B cell (primary cell): Measurements from ENCODE around the gene CRYGD. TPM values are rescaled to one million over a fixed set of nuclear protein-coding genes. Genes with fewer than 3 reads are reported as not detected.
"Not testable (repeated sequence)": the region's sequence is repeated elsewhere in the genome, so short reads cannot be mapped to it uniquely, and the experiment has no call there.

Experiments used
- ATAC-seq: fragments of 200-7000 bp; cut with Tn5 transposase; one replicate; pipeline ENCODE4 v1.10.0; 2021; ENCODE audit warnings: low read depth, mild to moderate bottlenecking, moderate number of reproducible peaks, moderate library complexity
- CTCF ChIA-PET: fragments of 350-600 bp; sonication (Branson Sonifier 250); formaldehyde crosslinking; loops from one replicate; lab custom pipeline; 2021; ENCODE audit warnings: antibody characterized with exemption, inconsistent platforms; lab: Charles Lee
- POLR2A ChIA-PET: fragments of 350-600 bp; sonication (Branson Sonifier 250); formaldehyde crosslinking; loops from one replicate; lab custom pipeline; 2021; ENCODE audit warnings: antibody characterized with exemption; lab: Charles Lee
- DNase-seq: peaks from one replicate; pipeline ENCODE4 v3.0.0; 2013
- H2AFZ ChIP-seq: 2 replicates; pipeline ENCODE4 v1.6.1; 2012; ENCODE audit warnings: mild to moderate bottlenecking, low read depth, low read length; ENCODE audit not compliant: insufficient read depth, poor library complexity, severe bottlenecking
- H3K27ac ChIP-seq, 2 donors: 1 replicate in 1 of 2; 2 replicates in 1 of 2; pipeline ENCODE4 v1.5.1; 2012 to 2013; ENCODE audit warnings: low read length in 2 of 2, mild to moderate bottlenecking in 2 of 2, moderate library complexity in 1 of 2
- H3K27me3 ChIP-seq, 4 experiments: fragments of 200-600 bp in 1 of 4; sonication (generic) in 1 of 4; replicated peaks in 1 of 4; 1 replicate in 2 of 4; 2 replicates in 2 of 4; pipeline versions ENCODE4 v1.6.1 to v1.7.0; 2013 to 2016; ENCODE audit warnings: low read length in 3 of 4, mild to moderate bottlenecking in 2 of 4, mixed read lengths in 1 of 4, moderate library complexity in 1 of 4; ENCODE audit not compliant: insufficient read depth in 4 of 4, control insufficient read depth in 3 of 4; ENCODE audit errors: control extremely low read depth in 1 of 4
- H3K36me3 ChIP-seq, 2 experiments: replicated peaks in 1 of 2; 1 replicate in 1 of 2; 2 replicates in 1 of 2; pipeline versions ENCODE4 v1.6.1 to v1.7.1; 2013; ENCODE audit warnings: low read length in 1 of 2; ENCODE audit not compliant: insufficient read depth in 2 of 2, control insufficient read depth in 1 of 2; ENCODE audit errors: control extremely low read depth in 1 of 2, extremely low read depth in 1 of 2
- H3K4me1 ChIP-seq, 2 donors: fragments of 200-600 bp in 1 of 2; sonication (generic) in 1 of 2; 1 replicate in 1 of 2; 2 replicates in 1 of 2; pipeline versions ENCODE4 v1.5.1 to v1.6.1; 2013 to 2017; ENCODE audit warnings: low read length in 2 of 2; ENCODE audit not compliant: control insufficient read depth in 2 of 2, insufficient read depth in 2 of 2
- H3K4me2 ChIP-seq: replicated peaks from 2 replicates; pipeline ENCODE3; 2012; ENCODE audit warnings: mild to moderate bottlenecking, low read depth, low read length; ENCODE audit not compliant: poor library complexity, severe bottlenecking
- H3K4me3 ChIP-seq, 5 experiments: fragments of 200-600 bp in 1 of 5; sonication (generic) in 1 of 5; 1 replicate in 3 of 5; 2 replicates in 2 of 5; pipeline versions ENCODE4 v1.5.1 to v1.7.0; 2011 to 2016; ENCODE audit warnings: low read length in 4 of 5, mild to moderate bottlenecking in 4 of 5, low read depth in 2 of 5, control low read depth in 1 of 5, moderate library complexity in 1 of 5; ENCODE audit not compliant: insufficient read depth in 1 of 5; ENCODE audit errors: control extremely low read depth in 1 of 5, extremely low read depth in 1 of 5
- H3K79me2 ChIP-seq: fragments of 200-600 bp; sonication (generic); one replicate; pipeline ENCODE4 v1.6.0; 2016; ENCODE audit warnings: low read length; ENCODE audit not compliant: control insufficient read depth, insufficient read depth
- H3K9ac ChIP-seq: fragments of 200-600 bp; sonication (generic); 2 replicates; pipeline ENCODE4 v1.6.1; 2017; ENCODE audit warnings: mild to moderate bottlenecking, low read length, moderate library complexity
- H3K9me3 ChIP-seq, 3 donors: one replicate each; pipeline versions ENCODE4 v1.6.1 to v1.7.1; 2013; ENCODE audit warnings: low read length in 2 of 3; ENCODE audit not compliant: control insufficient read depth in 2 of 3, insufficient read depth in 1 of 3; ENCODE audit errors: control extremely low read depth in 1 of 3
- H4K20me1 ChIP-seq: 2 replicates; pipeline ENCODE4 v1.6.0; 2012; ENCODE audit warnings: mild to moderate bottlenecking, low read length; ENCODE audit not compliant: insufficient read depth, control insufficient read depth, poor library complexity, severe bottlenecking
- H3K27ac Mint-ChIP-seq: one replicate; pipeline ENCODE4 v1.8.0; 2021; ENCODE audit warnings: mixed read lengths
- H3K27me3 Mint-ChIP-seq: one replicate; pipeline ENCODE4 v1.8.0; 2021; ENCODE audit warnings: mixed read lengths
- H3K4me1 Mint-ChIP-seq: one replicate; pipeline ENCODE4 v1.8.0; 2021; ENCODE audit warnings: mixed read lengths
- H3K4me3 Mint-ChIP-seq: one replicate; pipeline ENCODE4 v1.8.0; 2021; ENCODE audit warnings: mixed read lengths
- H3K9me3 Mint-ChIP-seq: one replicate; pipeline ENCODE4 v1.8.0; 2022; ENCODE audit warnings: mixed read lengths; ENCODE audit not compliant: insufficient read depth
- EZH2 ChIP-seq: IDR thresholded peaks from 2 replicates; pipeline ENCODE4 v1.6.1; 2012; ENCODE audit warnings: borderline replicate concordance, low read depth, mild to moderate bottlenecking, moderate library complexity, low read length; ENCODE audit not compliant: insufficient read depth, poor library complexity, severe bottlenecking
- WGBS: methylation state at CpG from one replicate; pipeline ENCODE4 v1.1.5; 2013; ENCODE audit warnings: missing lambda C conversion rate; ENCODE audit not compliant: insufficient coverage; 5-methylcytosine and 5-hydroxymethylcytosine counted together
- intact Hi-C: fragments of 100-400 bp; cut with micrococcal nuclease; formaldehyde crosslinking; loops from one replicate; pipeline ENCODE4 v1.10.0; 2022
- polyA minus RNA-seq: library from RNA; depleted of rRNA, polyadenylated mRNA; stranded (reverse); fragments of >200 nt; gene quantifications from 2 replicates; pipeline ENCODE4 v1.2.3, GENCODE V29; 2012
- polyA plus RNA-seq: library from polyadenylated mRNA; depleted of rRNA; stranded (reverse); fragments of >200 nt; gene quantifications from 2 replicates; pipeline ENCODE4 v1.2.3, GENCODE V29; 2012
- total RNA-seq, 2 donors: library from RNA; stranded (reverse); fragments of 120-200 nt in 1 of 2; gene quantifications; 1 replicate in 1 of 2; 2 replicates in 1 of 2; pipeline versions ENCODE4 v1.2.3 to v1.2.4, GENCODE V29; 2013 to 2022
- TF ChIP-seq, protein P1 (sequence below): fragments of 200-600 bp; IDR thresholded peaks from one replicate; pipeline ENCODE4 v1.8.0; 2022; ENCODE audit warnings: antibody characterized with exemption, mild to moderate bottlenecking

The CRYGD gene
- not detected in 2 replicates for total RNA-seq
- total RNA-seq (2013): not detected
- not detected in 2 replicates for polyA plus RNA-seq
- polyA minus RNA-seq: not detected in 2 replicates

DNA sequence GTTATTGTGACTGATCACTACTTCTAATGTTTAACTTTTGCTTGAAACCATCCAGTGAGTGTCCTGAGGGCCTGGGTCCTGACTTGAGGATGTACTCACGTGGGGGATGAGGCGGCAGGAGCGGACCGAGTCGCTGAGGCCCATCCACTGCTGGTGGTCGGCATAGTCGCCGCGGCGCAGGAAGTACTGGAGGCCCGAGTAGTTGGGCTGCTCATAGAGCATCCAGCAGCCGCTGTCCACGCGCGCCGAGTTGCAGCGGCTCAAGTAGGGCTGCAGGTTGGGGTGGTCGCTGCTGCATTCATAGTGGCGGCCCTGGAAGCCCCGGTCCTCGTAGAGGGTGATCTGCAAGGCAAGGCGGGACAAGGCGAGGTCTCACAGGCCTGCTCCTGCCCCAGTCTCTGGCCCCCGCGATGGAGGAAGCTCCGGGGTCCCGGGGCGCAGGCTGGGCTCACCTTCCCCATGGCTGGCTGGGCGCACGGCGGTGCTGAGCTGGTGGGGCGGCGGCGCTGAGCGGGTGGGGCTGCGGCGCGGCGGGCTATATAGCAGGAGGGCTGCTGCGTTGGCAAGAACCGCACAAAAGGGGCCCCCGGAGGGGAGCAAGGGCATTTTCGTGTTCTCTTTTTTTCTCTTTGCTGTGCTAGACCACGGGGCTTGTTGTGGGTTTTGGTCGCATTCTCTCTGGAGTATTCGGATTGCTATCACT, at the start of gene CRYGD:
Gene CRYGD, minus strand, starts transcription at position 512 of the 703 bp plus-strand sequence. Its CDS starts 51 bp downstream, at position 461.
- H3K4me2 ChIP-seq: peak within 1 kb of the TSS; percentile 55
- CTCF ChIA-PET: interaction anchor here (0.9 kb wide), 1 partner anchor 249 kb away, joined by 3 read pairs; no protein-coding TSS in a partner anchor
- Mint-ChIP-seq H3K4me3 (peak within 1 kb of the TSS; percentile 55), H3K4me1 (peaks cover 11% of the 10 kb centered on the region), H3K27me3 (peaks cover 41% of the 10 kb centered on the region)
- WGBS: 3% methylated on average over 43 of the region's 46 CpGs
- H3K9me3 Mint-ChIP-seq, H3K36me3 ChIP-seq, H3K27ac Mint-ChIP-seq, intact Hi-C loops, H4K20me1 ChIP-seq, POLR2A ChIA-PET, H3K9me3 ChIP-seq, ATAC-seq, H3K79me2 ChIP-seq, H3K9ac ChIP-seq, H3K4me3 ChIP-seq, H3K4me1 ChIP-seq, H3K27ac ChIP-seq: not testable (repeated sequence)
- peak; percentile 9 for DNase-seq
- H3K27me3 ChIP-seq: peaks cover 0 to 20% (median 13%) of the 10 kb centered on the region in 4 experiments
- peak within 1 kb of the TSS; percentile 49 for H2AFZ ChIP-seq

DNA sequence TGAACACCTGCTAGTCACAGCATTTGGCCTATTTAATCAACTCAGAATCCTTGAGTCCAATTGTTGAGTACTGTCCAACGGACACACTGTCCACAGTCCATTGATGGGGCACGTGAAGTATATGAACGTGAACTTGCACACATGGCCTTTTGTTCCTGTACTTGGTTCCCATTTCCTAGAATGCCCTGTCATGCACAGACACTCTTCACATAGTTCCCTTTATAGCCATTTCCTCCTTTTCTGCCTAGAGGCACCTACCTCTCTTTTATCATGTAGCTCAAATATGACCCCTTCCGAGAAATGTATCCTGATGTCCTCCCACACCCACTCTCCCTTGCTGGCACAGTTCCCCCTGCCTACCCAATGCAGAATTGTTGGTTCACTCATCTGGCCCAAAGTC, 47.8 kb upstream of the CRYGD start:
- no peak for TF ChIP-seq EZH2
- TF ChIP-seq, protein P1, sequence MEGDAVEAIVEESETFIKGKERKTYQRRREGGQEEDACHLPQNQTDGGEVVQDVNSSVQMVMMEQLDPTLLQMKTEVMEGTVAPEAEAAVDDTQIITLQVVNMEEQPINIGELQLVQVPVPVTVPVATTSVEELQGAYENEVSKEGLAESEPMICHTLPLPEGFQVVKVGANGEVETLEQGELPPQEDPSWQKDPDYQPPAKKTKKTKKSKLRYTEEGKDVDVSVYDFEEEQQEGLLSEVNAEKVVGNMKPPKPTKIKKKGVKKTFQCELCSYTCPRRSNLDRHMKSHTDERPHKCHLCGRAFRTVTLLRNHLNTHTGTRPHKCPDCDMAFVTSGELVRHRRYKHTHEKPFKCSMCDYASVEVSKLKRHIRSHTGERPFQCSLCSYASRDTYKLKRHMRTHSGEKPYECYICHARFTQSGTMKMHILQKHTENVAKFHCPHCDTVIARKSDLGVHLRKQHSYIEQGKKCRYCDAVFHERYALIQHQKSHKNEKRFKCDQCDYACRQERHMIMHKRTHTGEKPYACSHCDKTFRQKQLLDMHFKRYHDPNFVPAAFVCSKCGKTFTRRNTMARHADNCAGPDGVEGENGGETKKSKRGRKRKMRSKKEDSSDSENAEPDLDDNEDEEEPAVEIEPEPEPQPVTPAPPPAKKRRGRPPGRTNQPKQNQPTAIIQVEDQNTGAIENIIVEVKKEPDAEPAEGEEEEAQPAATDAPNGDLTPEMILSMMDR: no peak
- CTCF ChIA-PET: no interaction called here
- ATAC-seq (no peak), DNase-seq (no peak)
- H3K27ac Mint-ChIP-seq: no peak overlapping the region
- Histone ChIP-seq H3K9me3 (no peaks in the 10 kb centered on the region), H3K27me3 (peaks cover 0 to 8% (median 1%) of the 10 kb centered on the region in 4 experiments), H3K79me2 (no peaks in the 10 kb centered on the region), H2AFZ (no peak overlapping the region), H3K4me3 (no peak overlapping the region), H3K4me2 (no peak overlapping the region), H3K36me3 (no peaks in the 10 kb centered on the region), H3K4me1 (no peaks in the 10 kb centered on the region), H3K27ac (no peak overlapping the region), H4K20me1 (no peaks in the 10 kb centered on the region), H3K9ac (no peak overlapping the region)
- POLR2A ChIA-PET: no interaction called here
- H3K27me3 Mint-ChIP-seq: peaks cover 24% of the 10 kb centered on the region
- H3K4me3 Mint-ChIP-seq: no peak overlapping the region
- H3K4me1 Mint-ChIP-seq: peaks cover 3% of the 10 kb centered on the region
- H3K9me3 Mint-ChIP-seq: no peaks in the 10 kb centered on the region
- intact Hi-C loops: no loop called here
- 10% methylated on average over 4 of the region's 4 CpGs for WGBS
